Peyer's patch (tissue), 4 donors: ENCODE results near the gene RGL1.

Experiments
- CTCF ChIP-seq, 6 experiments: fragments of 450-650 bp in 4 of 6; fragments of 200-600 bp in 2 of 6; sonication (generic) in 1 of 6; IDR thresholded peaks; one replicate each; pipeline ENCODE4 v1.5.1; 2017 to 2019; ENCODE audit warnings: antibody characterized with exemption in 6 of 6, mild to moderate bottlenecking in 3 of 6, moderate library complexity in 1 of 6
- POLR2A ChIP-seq, 2 donors: fragments of 450-650 bp; IDR thresholded peaks; one replicate each; pipeline ENCODE4 v1.5.1; 2017; ENCODE audit warnings: antibody characterized with exemption in 2 of 2, mild to moderate bottlenecking in 2 of 2, moderate library complexity in 2 of 2

- TF ChIP-seq CTCF (IDR thresholded peaks at IDR 0.05) (no peak), POLR2A (IDR thresholded peaks at IDR 0.05) (no peak)
Observed at GRCh38 chr1:183934314-183934713, 129.4 kb downstream of the RGL1 start.
